ENCODE measurements around the gene EDN2.

Gene EDN2

DNA sequence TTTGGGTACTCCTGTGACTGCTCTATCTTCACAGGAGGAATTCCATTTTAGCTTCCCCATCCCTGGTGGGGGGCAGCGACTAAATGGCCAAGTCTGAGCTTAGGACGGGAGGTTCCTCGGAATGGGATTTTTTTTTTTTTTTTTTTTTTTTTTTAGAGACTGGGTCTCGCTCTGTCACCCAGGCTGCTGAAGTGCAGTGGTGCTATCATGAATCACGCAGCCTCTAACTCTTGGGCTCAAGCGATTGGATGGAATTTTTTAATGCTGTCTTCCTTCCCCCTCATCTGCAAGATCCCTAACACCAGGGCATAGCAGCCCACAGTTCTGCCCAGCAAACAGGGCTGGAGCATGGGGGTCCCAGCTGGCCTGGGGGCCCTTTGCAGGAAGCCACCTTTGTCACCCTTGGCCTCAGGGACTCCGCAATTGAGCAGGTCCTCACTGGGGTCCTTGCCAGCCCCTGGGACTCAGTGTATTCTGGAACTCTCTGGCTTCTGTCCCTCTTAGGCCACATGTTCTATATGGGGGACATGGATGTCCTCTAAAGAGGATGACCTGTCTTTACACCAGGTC lies 13.1 kb upstream of the EDN2 start:
- DNase-seq, result no peak

DNA sequence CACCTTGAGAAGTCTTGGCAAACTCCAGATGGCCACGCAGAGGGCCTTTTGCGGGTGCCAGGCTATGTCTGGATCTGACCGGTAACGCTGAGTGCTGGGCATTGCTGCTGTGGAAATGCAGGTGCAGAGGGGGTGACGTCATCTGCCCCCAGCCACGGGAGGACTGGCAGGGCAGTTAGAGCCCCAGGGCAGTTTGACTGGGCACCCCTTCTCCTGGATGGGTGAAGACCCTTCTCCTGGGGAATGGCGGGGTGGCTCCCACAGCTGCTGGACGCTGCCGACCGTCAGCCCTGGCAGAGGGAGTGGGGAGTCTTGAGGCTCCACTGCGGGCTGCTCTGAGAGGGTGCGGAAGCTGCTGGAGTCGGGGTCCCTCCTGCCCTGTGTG lies 12.6 kb upstream of the EDN2 start:
- DNase-seq, result no peak

DNA sequence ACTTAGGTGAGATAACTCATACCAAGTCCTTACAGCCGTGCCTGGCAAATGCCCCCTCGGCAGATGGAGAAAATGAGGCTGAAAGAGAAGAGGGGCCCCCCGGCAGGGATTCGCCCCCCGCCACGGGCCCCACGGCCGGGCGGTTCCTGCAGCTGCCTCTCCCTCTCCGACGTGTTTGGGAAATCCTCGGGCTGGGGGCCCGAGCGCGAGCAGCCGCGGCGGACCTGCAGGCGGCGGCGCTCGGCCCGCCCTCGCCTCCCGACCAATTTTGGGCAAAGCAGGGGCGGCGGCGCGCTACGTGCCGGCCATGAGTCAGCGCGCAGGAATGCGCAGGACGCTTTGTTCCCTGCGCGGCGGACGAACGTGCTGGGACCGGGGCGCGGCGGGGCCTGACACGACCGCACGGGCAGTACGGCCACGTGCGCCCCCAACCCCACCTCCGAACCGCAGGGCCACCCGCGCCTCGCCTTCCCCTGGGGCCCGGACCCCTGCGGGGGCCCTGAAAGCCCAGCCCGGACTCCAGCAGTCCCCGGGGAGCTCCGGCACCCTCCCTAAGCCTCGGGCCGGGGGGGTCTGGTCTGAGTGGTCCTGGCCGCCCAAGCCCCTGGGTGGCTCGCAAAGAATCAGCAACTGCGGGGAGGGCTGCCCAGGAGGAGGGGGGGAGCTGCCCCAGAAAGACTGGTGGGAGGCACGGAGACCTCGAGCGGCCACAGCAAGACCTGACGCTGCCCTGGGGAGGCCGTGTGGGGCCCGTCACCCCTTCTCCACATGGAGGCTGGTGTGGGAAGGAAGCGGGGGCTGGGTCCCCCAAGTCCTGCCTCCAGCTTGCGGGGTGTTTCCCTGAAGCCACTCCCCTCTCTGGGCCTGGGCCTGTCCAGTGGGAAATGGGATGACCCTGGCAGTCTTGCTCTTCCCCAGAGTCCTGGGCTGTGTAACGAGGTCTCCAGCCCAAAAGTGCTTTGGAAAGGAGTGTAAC lies 11.9 kb upstream of the EDN2 start:
- peak; percentile 30 to 33 for DNase-seq

DNA sequence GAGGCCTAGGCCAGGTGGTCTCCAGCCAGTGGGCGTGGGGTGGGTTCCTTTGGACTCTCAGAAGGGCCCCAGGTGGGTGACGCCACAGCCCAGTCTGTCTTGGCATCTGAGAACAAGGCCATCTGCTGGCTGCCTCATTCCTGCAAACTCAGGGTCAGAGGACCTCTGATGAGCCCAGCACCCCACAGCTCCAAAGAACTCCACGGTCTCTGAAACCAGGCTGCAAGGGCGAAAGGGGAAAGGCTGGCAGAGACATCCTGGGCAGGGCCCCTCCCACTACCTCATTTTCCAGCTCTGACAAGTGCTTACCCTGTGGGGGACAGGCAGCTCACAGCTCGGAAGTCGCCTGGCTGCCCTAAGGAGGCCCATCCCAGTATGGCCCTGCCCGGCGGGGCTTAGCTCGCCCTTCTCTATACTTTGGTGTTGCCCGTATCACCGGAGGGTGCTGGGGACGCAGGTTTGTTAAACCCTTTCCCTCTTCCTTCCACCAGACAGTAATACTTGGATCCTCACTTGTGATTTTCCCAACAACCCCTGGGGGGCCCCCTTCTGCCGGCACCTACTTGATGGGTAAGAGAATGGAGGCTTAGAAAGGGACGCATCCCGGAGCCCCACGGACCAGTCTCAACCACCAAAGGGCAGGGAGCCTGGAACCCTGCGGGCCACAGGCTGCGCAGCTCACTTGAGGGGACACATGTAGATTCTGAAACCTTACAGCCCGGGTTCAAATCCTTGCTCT lies 10.9 kb upstream of the EDN2 start:
- no peak for DNase-seq

DNA sequence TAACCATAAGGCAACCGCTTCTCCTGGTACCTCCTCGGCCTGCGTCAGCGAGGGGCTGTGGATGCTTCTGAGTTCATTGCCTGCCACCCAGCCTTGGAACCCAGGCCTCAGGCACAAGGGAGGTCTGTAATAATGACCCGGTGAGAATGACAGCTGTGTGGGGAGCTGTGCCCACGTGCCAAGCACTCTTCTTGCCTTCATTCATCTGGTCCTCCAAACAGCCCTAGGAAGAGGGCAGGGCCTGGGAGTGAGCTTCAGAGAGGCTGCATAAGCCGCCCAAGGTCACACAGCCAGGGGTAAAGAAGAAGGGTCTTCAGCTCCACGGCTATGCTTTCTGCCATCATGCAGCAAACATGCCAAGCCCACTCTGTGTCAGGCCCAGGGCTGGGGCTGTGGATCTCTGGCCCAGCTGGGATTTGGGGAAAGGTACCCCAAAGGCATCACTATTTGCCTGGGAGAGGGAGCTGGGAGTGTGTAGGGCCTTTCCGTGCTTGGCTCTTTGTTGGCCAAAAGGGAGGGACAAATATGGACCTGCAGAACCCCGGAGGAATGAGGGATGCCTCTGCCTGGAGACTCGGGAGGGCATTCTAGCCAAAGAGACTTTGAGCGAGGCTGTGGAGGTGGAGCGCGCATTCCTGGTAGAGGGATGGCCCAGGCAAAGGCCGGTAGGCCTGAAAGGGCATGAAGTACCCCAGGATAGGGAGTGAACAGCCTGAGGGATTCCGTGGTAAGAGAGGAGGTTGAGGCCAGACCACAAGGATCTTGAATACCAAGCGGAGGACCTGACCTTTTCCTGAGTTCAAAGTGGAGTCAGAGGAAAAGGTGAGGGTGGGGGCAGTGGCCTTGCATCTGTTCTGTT lies 10.1 kb upstream of the EDN2 start:
- DNase-seq, result no peak

DNA sequence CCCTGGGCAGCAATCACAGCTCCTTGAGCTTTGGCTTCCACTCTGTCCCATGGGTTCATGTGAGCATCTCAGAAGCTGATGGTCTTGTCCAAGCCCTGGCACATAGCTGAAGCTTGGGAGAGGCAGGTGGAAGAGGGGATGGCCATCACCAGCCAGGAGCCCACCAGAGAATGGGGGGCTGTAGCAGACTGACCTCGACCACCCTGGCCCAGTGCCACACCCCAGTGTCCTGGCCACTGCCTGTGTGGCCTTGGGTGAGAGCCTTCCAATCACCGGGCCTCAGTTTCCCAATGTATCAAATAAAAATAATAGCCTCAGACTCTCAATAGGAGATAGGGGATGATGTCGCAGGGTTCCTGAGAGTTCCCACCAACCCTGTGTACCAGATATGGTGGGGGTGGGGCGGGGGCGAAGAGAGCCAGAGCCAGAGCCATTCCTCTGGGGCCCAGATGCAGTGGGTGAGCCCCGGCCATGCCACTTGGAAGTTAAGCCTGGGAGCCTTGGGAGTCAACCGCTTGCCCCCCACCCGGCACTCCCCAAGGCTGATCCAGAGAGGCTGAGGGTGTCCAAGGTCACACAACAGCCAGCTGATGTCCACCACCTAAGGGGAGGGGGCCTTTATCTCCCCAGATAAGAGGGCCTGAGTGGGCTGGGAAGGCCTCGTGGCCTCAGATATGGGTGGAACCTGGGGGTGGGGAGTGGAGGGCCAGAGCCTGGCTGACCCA lies 9.3 kb upstream of the EDN2 start:
- DNase-seq, result no peak

DNA sequence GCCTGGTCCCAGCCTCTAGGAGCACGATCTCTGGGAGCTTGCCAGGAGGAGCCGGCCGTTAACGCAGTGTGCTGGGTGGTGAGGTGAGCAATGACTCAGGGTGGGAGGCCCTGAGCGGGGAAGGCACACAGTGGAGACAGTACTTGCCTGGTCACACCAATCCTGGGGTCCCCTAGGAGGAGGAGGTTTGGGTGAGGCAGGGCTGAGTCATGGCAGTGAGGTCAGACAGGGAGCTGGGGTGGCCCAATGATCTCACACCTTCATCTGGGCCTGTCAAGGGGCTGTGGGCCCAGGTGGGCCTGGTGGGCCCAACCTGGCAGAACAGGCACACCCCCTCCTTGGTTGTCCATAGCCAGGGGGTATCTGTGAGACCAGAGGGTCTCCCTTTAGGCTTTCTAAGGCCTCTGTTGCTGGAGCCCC lies 8.6 kb upstream of the EDN2 start:
- no peak for DNase-seq

DNA sequence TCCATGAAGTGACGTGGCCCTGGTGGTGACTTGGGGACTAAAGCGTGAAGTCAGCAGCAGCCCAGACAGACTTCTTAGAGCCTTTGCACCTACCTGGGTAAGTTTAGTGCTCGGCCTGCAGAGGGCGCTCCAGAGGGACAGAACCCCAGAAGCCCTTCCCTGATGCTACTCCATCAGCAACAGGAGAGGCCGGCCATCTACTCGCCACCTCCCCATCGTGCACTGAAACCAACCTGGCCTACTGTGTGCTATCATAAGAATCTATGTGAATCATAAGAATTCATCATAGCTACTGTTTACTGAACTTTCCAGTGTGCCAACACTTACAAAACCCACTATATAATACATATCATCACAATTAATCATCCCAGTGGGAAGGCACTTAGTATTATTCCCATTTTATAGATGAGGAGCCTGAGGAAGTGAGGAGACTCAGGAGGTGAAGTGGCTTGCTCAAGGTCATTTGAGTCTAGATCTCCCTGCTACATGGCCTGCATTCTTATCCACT lies 7.9 kb upstream of the EDN2 start:
- DNase-seq, result peak in 1 of 2 donors; percentile 47

DNA sequence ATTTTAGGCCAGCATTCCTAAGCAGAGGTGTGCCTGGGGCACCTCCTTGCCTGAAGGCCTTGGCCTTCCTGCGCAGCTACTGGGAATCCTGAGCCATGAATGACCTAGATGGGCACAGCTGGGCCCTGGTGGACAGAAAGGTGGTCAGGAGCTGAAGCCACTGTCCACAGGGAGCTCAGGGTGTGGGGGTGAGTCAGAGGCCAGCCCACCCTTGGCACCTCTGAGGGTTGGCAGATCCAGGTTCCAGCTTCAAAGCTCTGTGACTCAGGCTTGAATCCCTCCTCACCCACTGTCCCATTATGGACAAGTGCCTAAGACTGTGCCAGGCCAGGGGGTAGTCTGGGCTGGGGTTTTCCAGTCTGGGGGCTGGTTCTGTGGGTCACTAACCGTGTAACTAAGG lies 6.4 kb upstream of the EDN2 start:
- no peak for DNase-seq

DNA sequence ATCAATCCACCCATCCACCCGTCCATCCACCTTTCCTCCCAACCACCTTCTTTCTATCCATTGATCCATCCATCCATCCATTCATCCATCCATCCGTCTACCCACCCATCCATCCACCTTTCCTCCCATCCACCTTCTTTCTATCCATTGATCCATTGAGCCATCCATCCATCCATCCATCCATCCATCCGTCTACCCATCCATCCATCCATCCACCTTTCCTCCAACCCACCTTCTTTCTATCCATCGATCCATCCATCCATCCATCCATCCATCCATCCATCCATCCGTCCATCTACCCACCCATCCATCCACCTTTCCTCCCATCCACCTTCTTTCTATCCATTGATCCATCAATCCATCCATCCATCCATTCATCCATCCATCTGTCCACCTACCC lies 5.1 kb upstream of the EDN2 start:
- no peak for DNase-seq

DNA sequence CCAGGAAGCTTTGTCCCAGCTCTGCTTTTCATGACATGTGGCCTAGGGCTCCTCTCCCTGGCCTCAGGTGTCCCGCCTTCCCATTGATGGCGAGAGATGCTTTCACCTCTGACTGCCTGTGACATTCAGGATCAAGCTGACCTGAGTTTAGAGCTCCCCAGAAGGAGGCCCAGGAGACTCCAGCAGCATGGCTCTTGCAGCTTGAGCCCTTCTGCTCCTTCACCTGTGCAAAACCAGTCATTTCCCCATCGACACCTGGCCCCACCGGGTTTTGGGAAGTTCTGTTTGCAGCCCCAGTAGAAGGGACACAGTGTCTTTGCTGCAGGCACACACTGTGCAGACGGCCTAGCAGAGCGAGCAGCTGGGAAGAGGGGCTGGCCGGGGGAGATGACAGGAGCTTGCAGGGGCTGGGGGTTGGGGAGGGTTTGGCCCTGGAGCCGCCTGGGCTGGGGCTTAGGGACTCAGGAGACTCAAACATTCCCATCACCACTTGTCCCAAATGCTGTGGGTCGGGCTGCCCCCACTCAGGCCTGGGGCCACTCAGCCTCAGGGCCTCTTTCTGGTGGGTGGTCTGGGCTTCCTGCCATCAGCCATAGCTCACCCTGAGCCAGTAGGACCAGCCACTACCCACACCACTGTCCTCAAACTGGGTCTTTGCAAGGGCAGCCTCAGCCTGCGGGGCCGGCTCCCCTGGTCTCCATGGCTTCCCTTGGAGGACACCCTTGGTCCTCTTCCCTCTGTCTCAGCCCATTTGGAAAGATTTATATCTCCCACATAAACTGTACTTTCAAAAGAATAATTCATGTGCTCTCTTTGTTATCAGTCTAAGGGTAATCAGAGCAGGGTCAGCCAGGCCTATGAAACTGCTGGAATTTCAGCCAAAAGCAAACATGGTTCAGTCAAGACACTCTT lies 3.8 kb upstream of the EDN2 start:
- DNase-seq, result no peak

DNA sequence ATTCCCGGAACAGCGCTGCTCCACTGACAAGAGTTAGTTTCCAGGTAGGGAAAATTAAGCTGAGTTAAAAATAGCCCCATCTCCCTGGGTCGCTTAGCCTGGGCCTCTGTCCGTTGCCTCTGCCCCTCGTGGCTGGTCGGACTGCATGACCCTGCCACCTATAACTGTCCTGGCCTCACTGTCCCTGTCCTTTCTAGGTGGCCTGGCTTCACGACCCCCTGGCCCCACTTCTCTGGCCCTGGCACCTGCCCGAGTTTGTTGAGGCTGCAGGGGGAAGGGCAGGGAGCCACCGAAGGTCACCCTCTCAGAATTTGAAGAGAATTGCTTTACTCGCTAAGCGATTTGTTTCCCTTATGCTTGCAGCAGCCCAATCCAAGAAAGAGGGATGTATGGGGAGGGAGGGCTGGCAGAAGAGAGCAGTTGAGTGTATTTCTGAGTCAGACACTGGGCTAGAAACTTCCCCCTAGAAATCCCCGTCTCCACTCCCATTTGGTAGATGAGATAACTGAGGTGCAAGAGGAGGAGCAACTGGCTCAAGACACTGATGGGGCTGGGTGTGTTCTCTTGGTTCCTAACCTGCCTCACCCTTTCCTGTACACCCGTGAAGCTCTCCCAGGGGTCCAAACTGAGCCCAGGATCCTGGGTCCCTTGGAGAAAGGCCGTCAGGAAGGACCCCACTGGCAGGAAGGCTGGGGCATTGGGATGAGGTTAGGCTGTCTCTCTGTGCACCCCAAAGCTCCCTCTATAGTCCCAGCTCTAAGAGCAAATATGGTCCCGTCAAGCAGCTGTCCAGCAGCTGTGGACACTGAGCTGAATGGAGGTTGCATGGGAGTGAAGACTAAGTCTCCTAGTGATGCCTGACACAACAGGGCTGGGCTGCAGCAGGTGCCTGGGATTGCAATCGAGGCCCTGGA lies 2.9 kb upstream of the EDN2 start:
- peak; percentile 53 to 66 for DNase-seq

DNA sequence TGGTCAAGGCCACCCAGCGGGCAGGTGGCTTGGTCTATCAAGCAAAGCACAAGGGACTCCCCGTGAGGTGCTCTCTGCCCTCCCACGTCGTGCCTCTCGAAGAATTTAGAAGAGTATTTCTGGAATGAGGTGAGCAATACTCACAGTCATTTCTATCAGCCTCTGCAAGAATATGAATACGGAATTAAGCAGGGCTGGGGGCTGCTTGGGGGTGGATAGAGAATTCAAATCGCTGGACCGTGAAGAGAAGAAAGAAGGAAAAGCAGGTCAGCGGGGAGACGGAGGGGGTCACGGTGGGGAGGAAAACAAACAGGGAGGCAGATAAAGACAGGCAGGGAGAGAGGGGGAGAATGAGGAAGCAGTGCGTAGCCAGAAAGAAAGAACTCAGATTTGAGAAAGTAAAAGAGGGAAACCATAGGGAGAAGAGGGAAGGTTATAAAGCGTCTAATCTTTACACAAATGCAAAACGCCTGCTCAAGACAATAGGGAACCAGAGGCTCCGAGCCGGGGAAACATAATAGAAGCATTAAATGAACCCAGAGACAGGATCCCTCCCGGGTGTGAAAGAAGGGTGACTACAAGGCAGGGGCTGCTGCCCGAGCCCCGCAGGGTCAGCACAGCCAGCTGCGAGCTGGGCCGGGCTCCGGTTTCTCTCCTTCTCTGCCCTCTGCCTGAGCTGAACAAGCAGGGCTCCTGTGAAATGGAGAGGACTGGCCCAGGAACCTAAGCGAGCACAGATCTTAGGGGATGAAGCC lies 2.1 kb upstream of the EDN2 start:
- peak in 1 of 2 donors; percentile 27 for DNase-seq

DNA sequence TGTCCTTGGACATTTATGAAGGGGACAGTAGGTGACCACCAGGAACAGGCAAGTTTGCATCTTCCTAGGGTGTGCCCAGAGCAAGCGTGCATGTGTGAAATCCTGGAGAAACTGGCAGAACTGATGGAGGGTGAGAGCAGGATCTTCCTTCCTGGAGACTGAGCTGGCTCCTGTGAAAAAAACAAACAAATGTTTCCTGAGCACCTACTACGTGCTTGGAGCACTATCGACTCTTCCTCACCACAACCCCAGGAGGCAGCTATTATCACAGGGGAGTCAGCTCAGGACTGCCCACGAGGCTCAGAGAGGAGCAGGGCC lies 1.5 kb upstream of the EDN2 start:
- DNase-seq, result no peak

DNA sequence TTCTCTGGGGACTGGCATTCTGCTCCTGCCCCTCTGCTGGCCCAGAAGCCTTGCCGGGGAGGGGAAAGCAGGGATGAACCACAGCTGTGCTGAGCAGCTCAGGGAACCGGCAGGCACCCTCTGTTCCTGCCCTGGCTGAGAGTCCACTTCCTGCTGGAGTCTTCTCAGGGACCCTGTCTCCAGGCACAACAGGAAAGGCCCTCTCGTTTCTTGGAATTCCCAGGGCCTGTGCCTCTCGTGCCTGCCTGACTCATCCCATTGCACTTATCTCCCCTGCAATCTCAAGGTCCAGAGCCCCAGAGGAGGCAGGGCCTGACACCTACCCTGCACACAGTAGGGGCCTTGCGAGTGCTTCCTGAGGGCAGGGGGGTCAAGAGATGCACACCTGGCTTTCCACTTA lies 1.1 kb upstream of the EDN2 start:
- DNase-seq, result peak in 1 of 2 donors; percentile 37

DNA sequence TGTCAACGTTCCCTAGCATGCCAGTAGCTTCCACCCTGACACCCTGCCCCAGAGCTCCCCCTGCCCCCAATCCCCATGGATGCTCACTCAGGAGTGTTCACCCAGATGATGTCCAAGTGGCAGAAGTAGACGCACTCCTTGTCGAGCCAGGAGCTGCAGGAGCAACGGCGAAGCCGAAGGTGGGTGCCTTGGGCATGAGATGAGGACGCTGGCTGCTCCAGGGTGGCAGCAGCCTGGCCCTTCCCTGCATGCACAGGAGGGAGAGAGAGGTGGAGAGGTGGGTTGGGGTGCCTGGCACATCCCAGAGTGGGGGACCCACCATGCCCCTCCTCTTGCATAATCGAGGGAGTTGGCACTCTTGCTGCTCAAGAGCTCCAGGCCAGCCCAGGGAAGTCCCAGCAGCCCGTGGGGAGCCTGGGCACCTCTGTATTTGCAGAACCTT lies 502 bp downstream of the EDN2 start:
- DNase-seq, result no peak

DNA sequence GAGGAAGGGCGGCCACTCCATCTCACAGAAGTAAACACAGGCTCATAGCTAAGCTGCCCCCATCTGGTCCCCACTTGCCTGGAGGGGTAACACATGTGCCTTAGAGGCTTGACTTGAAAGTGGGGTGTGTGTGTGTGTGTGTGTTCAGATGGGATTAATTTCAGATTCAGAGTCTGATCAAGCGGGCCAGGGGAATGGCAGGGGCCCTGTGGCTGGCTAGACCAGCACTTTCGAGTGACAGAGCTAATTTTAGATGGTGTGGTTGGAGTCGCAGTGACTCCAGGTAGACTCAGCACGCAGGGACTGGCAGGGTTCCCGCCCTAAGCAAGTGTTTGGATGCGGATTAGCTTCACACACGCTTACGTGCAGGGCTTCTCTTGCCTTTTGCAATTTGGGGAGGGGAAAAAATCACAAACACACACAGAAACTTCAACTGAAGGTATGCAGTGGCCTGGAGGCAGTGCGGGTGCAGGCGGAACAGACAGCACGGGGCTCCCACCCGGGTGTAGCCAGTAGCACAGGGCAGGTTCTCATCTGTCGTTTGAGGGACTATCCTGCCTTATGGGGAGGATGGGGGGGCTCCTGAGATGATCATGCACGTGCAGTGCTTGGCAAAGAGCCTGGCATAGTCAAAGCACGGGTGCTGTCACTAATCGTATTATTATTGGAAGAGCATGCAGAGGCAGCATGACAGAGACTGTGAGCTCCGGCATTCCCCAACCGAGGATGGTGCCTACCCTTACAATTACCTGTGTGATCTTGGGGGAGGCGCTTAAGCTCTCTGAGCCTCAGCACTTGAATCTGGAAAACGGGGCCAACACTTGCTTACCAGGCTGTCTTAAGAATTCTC lies 1.3 kb downstream of the EDN2 start:
- no peak for DNase-seq
